ENCODE data around the gene PKDREJ. TPM values are rescaled to one million over a fixed set of nuclear protein-coding genes. Genes with fewer than 3 reads are reported as not detected.
"Not testable (repeated sequence)": the region's sequence is repeated elsewhere in the genome, so short reads cannot be mapped to it uniquely, and the experiment has no call there.

The PKDREJ gene
- total RNA-seq, result not detected

GRCh38 chr22:46263216-46263590, at the start of gene PKDREJ:
PKDREJ (minus strand) TSS chr22:46263343; CDS start chr22:46263322, 21 bp downstream.
- CTCF ChIA-PET, result interaction anchor here (1.1 kb wide), 1 partner anchor 36 kb away, joined by 3 read pairs; no protein-coding TSS in a partner anchor
- Mint-ChIP-seq H3K27ac (no peak within 1 kb of the TSS), H3K36me3 (peaks cover 3% of the 10 kb centered on the region), H3K4me1 (ENCODE audit: low read depth) (peaks cover 5% of the 10 kb centered on the region), H3K4me3 (no peak within 1 kb of the TSS), H3K27me3 (peaks cover 69% of the 10 kb centered on the region), H3K9me3 (peaks cover 10% of the 10 kb centered on the region)
- POLR2A ChIA-PET, result no interaction called here
- intact Hi-C loops (cut with micrococcal nuclease), result no loop called here
- no peak for DNase-seq

- H3K9me3 Mint-ChIP-seq; H3K4me3 Mint-ChIP-seq; DNase-seq; H3K27me3 Mint-ChIP-seq; H3K27ac Mint-ChIP-seq; H3K4me1 Mint-ChIP-seq (ENCODE audit: low read depth); POLR2A ChIA-PET: not testable (repeated sequence)
- intact Hi-C loops (cut with micrococcal nuclease), result loop anchor here (5.0 kb wide), 1 partner anchor 301 kb away; no protein-coding TSS in a partner anchor
- peaks cover 13% of the 10 kb centered on the region for H3K36me3 Mint-ChIP-seq
- CTCF ChIA-PET, result interaction anchor here (0.8 to 4.6 kb wide), 6 partner anchors 8 to 306 kb away, joined by 3 to 35 read pairs (median 4); no protein-coding TSS in a partner anchor
Observed at GRCh38 chr22:46312848-46313247, 49.7 kb upstream of the PKDREJ start.

GRCh38 chr22:46312056-46312455, 48.9 kb upstream of the PKDREJ start:
- intact Hi-C loops (cut with micrococcal nuclease), result loop anchor here (5.0 kb wide), 1 partner anchor 300 kb away; no protein-coding TSS in a partner anchor
- H3K9me3 Mint-ChIP-seq, result no peaks in the 10 kb centered on the region
- peaks cover 11% of the 10 kb centered on the region for H3K36me3 Mint-ChIP-seq
- no peaks in the 10 kb centered on the region for H3K27me3 Mint-ChIP-seq
- no peak overlapping the region for H3K27ac Mint-ChIP-seq
- no peak overlapping the region for H3K4me3 Mint-ChIP-seq
- POLR2A ChIA-PET, result no interaction called here
- CTCF ChIA-PET, result interaction anchor here (1.1 to 4.6 kb wide), 5 partner anchors 8 to 299 kb away, joined by 3 to 35 read pairs (median 4); no protein-coding TSS in a partner anchor
- H3K4me1 Mint-ChIP-seq (ENCODE audit: low read depth), result no peaks in the 10 kb centered on the region
- DNase-seq, result no peak

- Mint-ChIP-seq H3K4me1 (ENCODE audit: low read depth) (peaks cover 3% of the 10 kb centered on the region), H3K27ac (no peak overlapping the region), H3K9me3 (no peaks in the 10 kb centered on the region), H3K27me3 (no peaks in the 10 kb centered on the region), H3K4me3 (no peak overlapping the region), H3K36me3 (peaks cover 11% of the 10 kb centered on the region)
- no peak for DNase-seq
- ChIA-PET CTCF (interaction anchor here (0.6 to 4.6 kb wide), 3 partner anchors 188 to 314 kb away, joined by 3 to 35 read pairs (median 4); no protein-coding TSS in a partner anchor), POLR2A (interaction anchor here (0.5 to 0.6 kb wide), 2 partner anchors 42 to 249 kb away, joined by 3 to 4 read pairs; partner anchors contain the start of gene TTC38)
- intact Hi-C loops (cut with micrococcal nuclease), result loop anchor here (5.0 kb wide), 1 partner anchor 297 kb away; no protein-coding TSS in a partner anchor
Observed at GRCh38 chr22:46309526-46310085, 46.5 kb upstream of the PKDREJ start.

GRCh38 chr22:46308283-46308988, 45.3 kb upstream of the PKDREJ start:
- ChIA-PET POLR2A (no interaction called here), CTCF (interaction anchor here (0.7 kb wide), 1 partner anchor 312 kb away, joined by 3 read pairs; no protein-coding TSS in a partner anchor)
- Mint-ChIP-seq H3K27me3 (no peaks in the 10 kb centered on the region), H3K4me1 (ENCODE audit: low read depth) (peaks cover 3% of the 10 kb centered on the region), H3K36me3 (peaks cover 11% of the 10 kb centered on the region), H3K4me3 (no peak overlapping the region), H3K27ac (no peak overlapping the region), H3K9me3 (no peaks in the 10 kb centered on the region)
- intact Hi-C loops (cut with micrococcal nuclease), result no loop called here
- DNase-seq, result no peak

- Mint-ChIP-seq H3K4me3 (no peak overlapping the region), H3K36me3 (peaks cover 29% of the 10 kb centered on the region)
Observed at GRCh38 chr22:46303347-46303965, 40.3 kb upstream of the PKDREJ start.

GRCh38 chr22:46300491-46300890, 37.3 kb upstream of the PKDREJ start:
- H3K9me3 Mint-ChIP-seq, result no peaks in the 10 kb centered on the region
- H3K27me3 Mint-ChIP-seq, result no peaks in the 10 kb centered on the region
- H3K4me1 Mint-ChIP-seq (ENCODE audit: low read depth), result peaks cover 24% of the 10 kb centered on the region
- ChIA-PET CTCF (interaction anchor here (1.2 kb wide), 1 partner anchor 150 kb away, joined by 3 read pairs; the partner anchor contains the start of gene PPARA), POLR2A (no interaction called here)
- no peak overlapping the region for H3K27ac Mint-ChIP-seq
- H3K36me3 Mint-ChIP-seq, result peaks cover 33% of the 10 kb centered on the region
- intact Hi-C loops (cut with micrococcal nuclease), result no loop called here
- no peak overlapping the region for H3K4me3 Mint-ChIP-seq
- DNase-seq, result no peak

More at GRCh38 chr22:46303347-46303965, 40.3 kb upstream of the PKDREJ start:
- no peak for DNase-seq
- Mint-ChIP-seq H3K9me3 (no peaks in the 10 kb centered on the region), H3K27ac (no peak overlapping the region), H3K4me1 (ENCODE audit: low read depth) (peaks cover 12% of the 10 kb centered on the region), H3K27me3 (no peaks in the 10 kb centered on the region)
- intact Hi-C loops (cut with micrococcal nuclease), result no loop called here
- ChIA-PET CTCF (no interaction called here), POLR2A (no interaction called here)

- peaks cover 29% of the 10 kb centered on the region for H3K4me1 Mint-ChIP-seq (ENCODE audit: low read depth)
- H3K9me3 Mint-ChIP-seq, result no peaks in the 10 kb centered on the region
- H3K27me3 Mint-ChIP-seq, result no peaks in the 10 kb centered on the region
- H3K27ac Mint-ChIP-seq, result no peak overlapping the region
- H3K4me3 Mint-ChIP-seq, result peak overlapping the region; percentile 16
- ChIA-PET POLR2A (no interaction called here), CTCF (interaction anchor here (1.0 to 1.3 kb wide), 2 partner anchors 177 to 182 kb away, joined by 5 read pairs; no protein-coding TSS in a partner anchor)
- peaks cover 33% of the 10 kb centered on the region for H3K36me3 Mint-ChIP-seq
- no peak for DNase-seq
- intact Hi-C loops (cut with micrococcal nuclease), result loop anchor here (5.0 to 10.0 kb wide), 2 partner anchors 152 to 264 kb away; no protein-coding TSS in a partner anchor
Observed at GRCh38 chr22:46299101-46299500, 36.0 kb upstream of the PKDREJ start.

GRCh38 chr22:46297151-46297812, 34.1 kb upstream of the PKDREJ start:
- POLR2A ChIA-PET, result interaction anchor here (1.3 kb wide), 1 partner anchor 30 kb away, joined by 6 read pairs; the partner anchor contains the start of gene TTC38
- intact Hi-C loops (cut with micrococcal nuclease), result loop anchor here (2.0 to 10.0 kb wide), 3 partner anchors 38 to 262 kb away; partner anchors contain the start of gene TRMU
- H3K36me3 Mint-ChIP-seq, result peaks cover 36% of the 10 kb centered on the region
- CTCF ChIA-PET, result interaction anchor here (1.7 to 1.9 kb wide), 2 partner anchors 18 to 291 kb away, joined by 5 read pairs; no protein-coding TSS in a partner anchor
- peaks cover 29% of the 10 kb centered on the region for H3K4me1 Mint-ChIP-seq (ENCODE audit: low read depth)
- H3K27me3 Mint-ChIP-seq, result no peaks in the 10 kb centered on the region
- H3K4me3 Mint-ChIP-seq, result peak overlapping the region; percentile 77
- peak; percentile 49 for DNase-seq
- no peaks in the 10 kb centered on the region for H3K9me3 Mint-ChIP-seq
- peak overlapping the region; percentile 4 for H3K27ac Mint-ChIP-seq

GRCh38 chr22:46296257-46297150, 33.4 kb upstream of the PKDREJ start, which contains the start of gene GTSE1:
GTSE1 (plus strand) TSS chr22:46296870; CDS start chr22:46297401, 531 bp downstream.
- H3K36me3 Mint-ChIP-seq, result peaks cover 39% of the 10 kb centered on the region
- CTCF ChIA-PET, result interaction anchor here (1.0 to 1.9 kb wide), 8 partner anchors 19 to 290 kb away, joined by 3 to 19 read pairs (median 6); partner anchors contain the start of gene TTC38
- intact Hi-C loops (cut with micrococcal nuclease), result loop anchor here (1.0 to 10.0 kb wide), 5 partner anchors 38 to 262 kb away; partner anchors contain the start of gene TRMU
- peaks cover 29% of the 10 kb centered on the region for H3K4me1 Mint-ChIP-seq (ENCODE audit: low read depth)
- H3K9me3 Mint-ChIP-seq, result no peaks in the 10 kb centered on the region
- peak; percentile 99 for DNase-seq
- POLR2A ChIA-PET, result interaction anchor here (1.3 to 1.7 kb wide), 3 partner anchors 29 to 145 kb away, joined by 4 to 6 read pairs (median 6); partner anchors contain the start of genes CDPF1 and TTC38
- H3K4me3 Mint-ChIP-seq, result peak within 1 kb of the TSS; percentile 77
- H3K27ac Mint-ChIP-seq, result peak within 1 kb of the TSS; percentile 90
- no peaks in the 10 kb centered on the region for H3K27me3 Mint-ChIP-seq
